HepG2 (cell line): ENCODE measurements around the gene ZMIZ1. TPM values are rescaled to one million over a fixed set of nuclear protein-coding genes. Genes with fewer than 3 reads are reported as not detected.

Source experiments
- ATAC-seq: fragments of 200-7000 bp; cut with Tn5 transposase; 3 replicates; pipeline ENCODE4 v1.9.1; 2020; ENCODE audit warnings: mild to moderate bottlenecking, moderate library complexity
- BruUV-seq: library from RNA; stranded (reverse); fragments of 400-500 nt; replicated peaks from 2 replicates; lab custom pipeline; 2021; lab: Mats Ljungman, UMichigan
- CTCF ChIA-PET: fragments of 300-600 bp; formaldehyde crosslinking; extraction: SDS; loops from one replicate; lab custom pipeline; 2021; ENCODE audit warnings: low total read pairs, inconsistent platforms, low intra/inter-chr PET ratio; lab: Yijun Ruan, JAX
- POLR2A ChIA-PET: fragments of 350-600 bp; sonication (Branson Sonifier 250); formaldehyde crosslinking; loops from one replicate; lab custom pipeline; 2020; ENCODE audit warnings: antibody characterized with exemption, inconsistent platforms; lab: Yijun Ruan, JAX
- DNase-seq: peaks from one replicate; pipeline ENCODE4 v3.0.0-alpha.2; 2015; ENCODE audit warnings: low spot score
- FAIRE-seq: peaks from 3 replicates; lab custom pipeline; 2011; peaks lifted over from hg19 to GRCh38; lab: Jason Lieb, UNC
- H2AFZ ChIP-seq: one replicate; pipeline ENCODE4 v1.6.1; 2011; ENCODE audit warnings: low read length, inconsistent platforms
- H3K27ac ChIP-seq: fragments of 300-600 bp; 3 replicates; pipeline ENCODE4 v1.8.0; 2011; ENCODE audit warnings: mixed run types, mild to moderate bottlenecking, mixed read lengths, low read length, inconsistent platforms; ENCODE audit not compliant: insufficient read depth; ENCODE audit errors: extremely low read length
- H3K27me3 ChIP-seq, 2 experiments: fragments of 200-600 bp in 1 of 2; 2 replicates in 1 of 2; 3 replicates in 1 of 2; pipeline versions ENCODE4 v1.6.0 to v1.8.0; 2011; ENCODE audit warnings: low read length in 2 of 2, mild to moderate bottlenecking in 2 of 2, moderate library complexity in 2 of 2, inconsistent platforms in 1 of 2; ENCODE audit not compliant: insufficient read depth in 2 of 2, control insufficient read depth in 1 of 2
- H3K36me3 ChIP-seq, 2 experiments: fragments of 200-600 bp in 1 of 2; replicated peaks in 1 of 2; 2 replicates in 1 of 2; 3 replicates in 1 of 2; pipeline versions ENCODE4 v1.5.1 to v1.8.0; 2011; ENCODE audit warnings: low read length in 2 of 2, inconsistent platforms in 1 of 2; ENCODE audit not compliant: insufficient read depth in 2 of 2, control insufficient read depth in 1 of 2
- H3K4me1 ChIP-seq: 2 replicates; pipeline ENCODE4 v1.5.1; 2012; ENCODE audit warnings: low read length, inconsistent platforms; ENCODE audit not compliant: insufficient read depth
- H3K4me2 ChIP-seq: 2 replicates; pipeline ENCODE4 v1.6.0; 2011; ENCODE audit warnings: low read depth, low read length, inconsistent platforms
- H3K4me3 ChIP-seq, 3 experiments: fragments of 200-600 bp in 1 of 3; sonication (generic), shearing (Covaris generic) in 1 of 3; replicated peaks in 1 of 3; 2 replicates each; pipeline ENCODE4 v1.5.1; 2011 to 2016; ENCODE audit warnings: low read length in 3 of 3, inconsistent platforms in 2 of 3, low read depth in 2 of 3, mild to moderate bottlenecking in 2 of 3, control low read depth in 1 of 3, mixed read lengths in 1 of 3; ENCODE audit not compliant: insufficient read depth in 1 of 3
- H3K79me2 ChIP-seq: one replicate; pipeline ENCODE4 v1.6.1; 2011; ENCODE audit warnings: low read length, inconsistent platforms; ENCODE audit not compliant: insufficient read depth
- H3K9ac ChIP-seq: 2 replicates; pipeline ENCODE4 v1.6.0; 2011; ENCODE audit warnings: mild to moderate bottlenecking, low read depth, low read length, inconsistent platforms; ENCODE audit not compliant: insufficient read depth
- H3K9me3 ChIP-seq: 2 replicates; pipeline ENCODE4 v1.5.1; 2012; ENCODE audit warnings: mild to moderate bottlenecking, low read length
- H4K20me1 ChIP-seq: 2 replicates; pipeline ENCODE4 v1.6.0; 2011; ENCODE audit warnings: inconsistent platforms, mild to moderate bottlenecking, low read length, moderate library complexity; ENCODE audit not compliant: insufficient read depth
- CEBPG ChIP-seq: IDR thresholded peaks from 2 replicates; pipeline ENCODE4 v1.6.1; 2016
- FOSL2 ChIP-seq: sonication (generic); formaldehyde crosslinking; IDR thresholded peaks from 2 replicates; pipeline ENCODE4 v1.4.0; 2020; ENCODE audit warnings: missing genetic modification reagents
- HMG20A ChIP-seq: IDR thresholded peaks from 2 replicates; pipeline ENCODE4 v1.6.1; 2016; ENCODE audit warnings: borderline replicate concordance
- HOXA9 ChIP-seq: sonication (generic); formaldehyde crosslinking; IDR thresholded peaks from 2 replicates; pipeline ENCODE4 v1.8.1; 2022; ENCODE audit warnings: missing genetic modification reagents, mild to moderate bottlenecking, moderate library complexity, borderline replicate concordance
- HOXD1 ChIP-seq: sonication (generic); formaldehyde crosslinking; IDR thresholded peaks from 2 replicates; pipeline ENCODE4 v1.5.0; 2020; ENCODE audit warnings: missing genetic modification reagents
- SIX4 ChIP-seq: sonication (generic); formaldehyde crosslinking; IDR thresholded peaks from 2 replicates; pipeline ENCODE4 v1.4.0; 2020; ENCODE audit warnings: missing genetic modification reagents
- SKIL ChIP-seq: sonication (generic); formaldehyde crosslinking; IDR thresholded peaks from 2 replicates; pipeline ENCODE4 v1.8.0; 2022; ENCODE audit warnings: missing genetic modification reagents, mild to moderate bottlenecking, moderate library complexity, borderline replicate concordance
- TBL1XR1 ChIP-seq: fragments of 150-350 bp; IDR thresholded peaks from 2 replicates; pipeline ENCODE4 v1.6.1; 2014; ENCODE audit warnings: borderline replicate concordance, low read length; ENCODE audit not compliant: partially characterized antibody
- TCF12 ChIP-seq, 2 experiments: fragments of 450-650 bp in 1 of 2; sonication (generic) in 1 of 2; formaldehyde crosslinking in 1 of 2; IDR thresholded peaks; 2 replicates each; pipeline versions ENCODE4 v1.6.1 to v1.8.0; 2017 to 2022; ENCODE audit warnings: antibody characterized with exemption in 1 of 2, mild to moderate bottlenecking in 1 of 2, missing genetic modification reagents in 1 of 2, moderate library complexity in 1 of 2
- TGIF2 ChIP-seq: IDR thresholded peaks from 2 replicates; pipeline ENCODE4 v1.6.1; 2016; ENCODE audit warnings: control low read depth, missing compliant biosample characterization
- TRIM22 ChIP-seq: fragments of 450-650 bp; IDR thresholded peaks from 2 replicates; pipeline ENCODE4 v1.6.1; 2017
- ZNF337 ChIP-seq: sonication (generic); formaldehyde crosslinking; IDR thresholded peaks from 2 replicates; pipeline ENCODE4 v1.5.1; 2020; ENCODE audit warnings: missing genetic modification reagents, low read depth, mild to moderate bottlenecking, borderline replicate concordance
- ZNF44 ChIP-seq: sonication (generic); formaldehyde crosslinking; IDR thresholded peaks from 2 replicates; pipeline ENCODE4 v1.5.1; 2020; ENCODE audit warnings: mild to moderate bottlenecking, missing genetic modification reagents
- ZNF598 ChIP-seq: sonication (generic); formaldehyde crosslinking; IDR thresholded peaks from 2 replicates; pipeline ENCODE4 v1.5.1; 2020; ENCODE audit warnings: mild to moderate bottlenecking, missing genetic modification reagents, borderline replicate concordance
- ZNF776 ChIP-seq: sonication (generic); formaldehyde crosslinking; IDR thresholded peaks from 2 replicates; pipeline ENCODE4 v1.4.0; 2020; ENCODE audit warnings: mild to moderate bottlenecking, missing genetic modification reagents
- ZSCAN12 ChIP-seq: sonication (generic); formaldehyde crosslinking; IDR thresholded peaks from 2 replicates; pipeline ENCODE4 v1.9.0; 2021; ENCODE audit warnings: mild to moderate bottlenecking, missing genetic modification reagents
- ZSCAN5A ChIP-seq: sonication (generic); formaldehyde crosslinking; IDR thresholded peaks from 2 replicates; pipeline ENCODE4 v1.8.0; 2022; ENCODE audit warnings: mild to moderate bottlenecking, missing genetic modification reagents, borderline replicate concordance
- WGBS: methylation state at CpG from one replicate; pipeline ENCODE4 v1.1.6; 2017; ENCODE audit warnings: low lambda C conversion rate; 5-methylcytosine and 5-hydroxymethylcytosine counted together
- in situ Hi-C: cut with HindIII; loops from 2 replicates; pipeline ENCODE4 v1.10.0; 2017; ENCODE audit warnings: low pct_unique_long_range_greater_than_20kb; ENCODE audit not compliant: extremely low pct_ligation_motif_present
- intact Hi-C: fragments of 100-400 bp; cut with micrococcal nuclease; formaldehyde crosslinking; loops from one replicate; pipeline ENCODE4 v1.10.0; 2022; ENCODE audit not compliant: unreplicated experiment
- polyA plus RNA-seq, 8 experiments: library from polyadenylated mRNA; depleted of rRNA in 3 of 8; stranded (reverse) in 7 of 8; unstranded in 1 of 8; fragments of >200 nt; fragmentation: Illumina TruSeq in 4 of 8; extraction: Trizol in 4 of 8; gene quantifications; 2 replicates each; pipeline versions ENCODE4 v1.2.1 to v1.2.3, GENCODE V29; 2011 to 2016; ENCODE audit warnings: low read depth in 4 of 8, missing spikeins in 1 of 8, mixed read lengths in 1 of 8; ENCODE audit not compliant: insufficient read depth in 1 of 8
- total RNA-seq, 5 experiments: library from RNA; depleted of rRNA; stranded (reverse); fragments of >200 nt; fragmentation: Illumina TruSeq; extraction: Trizol; gene quantifications; 2 replicates each; pipeline ENCODE4 v1.2.3, GENCODE V29; 2016; ENCODE audit warnings: low read depth in 1 of 5

Gene ZMIZ1
- total and polyA plus RNA-seq, 2 of the 13 experiments (the other 11 are each of a cell fraction or from before 2014, with no cell fraction given): 5.3 to 10.2 TPM

- TF ChIP-seq TRIM22 (no peak), SIX4 (CRISPR knock-in tag) (no peak), HOXA9 (CRISPR knock-in tag) (no peak), TCF12 (IDR thresholded peaks at IDR 0.05) (no peak), TCF12 (CRISPR knock-in tag; IDR thresholded peaks at IDR 0.05) (no peak), SKIL (no peak), HOXD1 (CRISPR knock-in tag) (no peak)
Measured at GRCh38 chr10:79026341-79026761, 42.4 kb upstream of the ZMIZ1 start (continued).

- no peak for FAIRE-seq
- in situ Hi-C loops: no loop called here
- POLR2A ChIA-PET: interaction anchor here (0.7 kb wide), 1 partner anchor 9 kb away, joined by 3 read pairs; no protein-coding TSS in a partner anchor
- no peak for TF ChIP-seq FOSL2 (CRISPR knock-in tag)
- no peak for TF ChIP-seq ZSCAN12 (CRISPR knock-in tag)
- TF ChIP-seq ZNF598: no peak
- no peak for TF ChIP-seq ZNF337
- no peak for TF ChIP-seq TGIF2 (CRISPR knock-in tag)
- TF ChIP-seq CEBPG (CRISPR knock-in tag): no peak
- no peak for TF ChIP-seq ZNF776 (CRISPR knock-in tag)
- no peak for TF ChIP-seq HMG20A (CRISPR knock-in tag)
- no peak for TF ChIP-seq ZNF44 (CRISPR knock-in tag)
- TF ChIP-seq ZSCAN5A (CRISPR knock-in tag): no peak
- TF ChIP-seq TBL1XR1: no peak
- TF ChIP-seq, all 625 proteins: peak for 0
- Histone ChIP-seq H3K4me1 (peaks cover 53% of the 10 kb centered on the region), H3K79me2 (no peaks in the 10 kb centered on the region), H3K4me2 (no peak overlapping the region), H2AFZ (no peak overlapping the region), H3K4me3 (no peak overlapping the region), H3K27ac (no peak overlapping the region), H3K9ac (no peak overlapping the region), H3K27me3 (peaks cover 0 to 24% of the 10 kb centered on the region in 2 experiments; a peak in 4 of 5 replicates), H3K9me3 (no peaks in the 10 kb centered on the region), H4K20me1 (no peaks in the 10 kb centered on the region), H3K36me3 (no peaks in the 10 kb centered on the region)
- ATAC-seq (no peak), DNase-seq (no peak)
- WGBS: 68% methylated on average over 3 of the region's 3 CpGs
- CTCF ChIA-PET: no interaction called here
- intact Hi-C loops: loop anchor here (1.0 kb wide), 1 partner anchor 19 kb away; no protein-coding TSS in a partner anchor
- no TSS peak for BruUV-seq
Measured at GRCh38 chr10:79026806-79027146, 42.0 kb upstream of the ZMIZ1 start.
